HG03575 (cell line): ENCODE data around the gene CBX5.
"Not testable (repeated sequence)": the region's sequence is repeated elsewhere in the genome, so short reads cannot be mapped to it uniquely, and the experiment has no call there.

Source experiments
- ATAC-seq: cut with Tn5 transposase; IDR thresholded peaks from one replicate; pipeline ENCODE4 v1.9.1; 2021; ENCODE audit not compliant: unreplicated experiment, insufficient number of reproducible peaks, low FRiP score; ENCODE audit errors: extremely low read depth

Gene CBX5

DNA sequence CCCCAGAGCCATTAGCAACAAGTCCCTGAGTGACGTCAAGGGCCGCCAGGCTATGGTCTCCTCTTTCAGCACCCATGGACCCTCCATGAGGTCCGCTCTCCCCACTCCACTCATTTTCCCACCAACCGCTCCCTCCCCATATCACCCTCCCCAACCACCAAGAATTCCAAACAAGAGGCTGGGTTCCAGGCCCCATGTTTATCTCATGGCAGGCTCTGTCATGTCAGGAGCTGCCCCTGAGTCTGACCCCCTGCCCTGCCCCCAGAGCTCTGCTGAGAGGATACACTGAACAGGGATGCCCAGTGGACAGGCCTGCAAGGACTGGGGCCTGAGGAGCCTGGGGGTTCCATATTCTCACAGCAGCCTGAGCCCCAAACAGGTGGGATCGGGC, 69.5 kb downstream of the CBX5 start:
- ATAC-seq: no peak

GRCh38 chr12:54208591-54208990, 71.3 kb downstream of the CBX5 start:
- no peak for ATAC-seq

- no peak for ATAC-seq
Observed at GRCh38 chr12:54207539-54208294, 72.2 kb downstream of the CBX5 start.

DNA sequence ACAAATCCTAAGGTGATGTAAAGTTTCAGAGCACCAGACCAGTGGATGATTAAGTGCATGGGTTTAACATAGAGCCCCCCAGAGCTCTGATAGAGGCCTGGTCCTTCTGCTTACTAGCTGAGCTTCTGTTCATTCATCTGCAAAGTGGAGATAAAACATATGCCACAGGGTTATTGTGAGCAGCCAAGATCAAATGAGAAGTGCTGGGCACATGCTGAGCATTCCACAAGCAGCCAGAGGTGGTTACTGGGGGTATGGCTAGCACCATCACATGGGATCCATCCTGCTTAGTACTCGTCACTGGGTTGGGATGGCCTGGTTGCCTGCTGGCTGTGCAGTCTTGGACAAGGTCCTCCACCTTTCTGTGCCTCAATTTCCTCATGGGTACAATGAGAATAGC, 73.1 kb downstream of the CBX5 start:
- ATAC-seq: no peak

DNA sequence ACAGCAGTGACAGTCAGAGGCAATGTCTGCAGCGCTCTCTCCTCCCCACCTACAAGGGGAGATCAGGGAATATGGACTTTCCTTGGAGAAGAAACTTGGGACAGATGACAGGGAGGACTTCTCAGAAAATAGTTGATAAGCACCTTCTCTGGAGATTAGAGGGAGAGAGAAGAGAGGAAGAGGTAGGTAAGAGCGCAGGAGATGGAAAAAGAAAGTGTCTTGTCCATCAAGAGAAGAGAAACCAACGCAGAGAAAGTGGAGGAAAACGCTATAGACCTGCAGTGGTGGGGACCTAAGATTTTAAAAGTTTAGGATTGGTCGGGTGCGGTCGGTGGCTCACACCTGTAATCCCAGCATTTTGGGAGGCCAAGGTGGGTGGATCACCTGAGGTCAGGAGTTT, 75.6 kb downstream of the CBX5 start:
- no peak for ATAC-seq

DNA sequence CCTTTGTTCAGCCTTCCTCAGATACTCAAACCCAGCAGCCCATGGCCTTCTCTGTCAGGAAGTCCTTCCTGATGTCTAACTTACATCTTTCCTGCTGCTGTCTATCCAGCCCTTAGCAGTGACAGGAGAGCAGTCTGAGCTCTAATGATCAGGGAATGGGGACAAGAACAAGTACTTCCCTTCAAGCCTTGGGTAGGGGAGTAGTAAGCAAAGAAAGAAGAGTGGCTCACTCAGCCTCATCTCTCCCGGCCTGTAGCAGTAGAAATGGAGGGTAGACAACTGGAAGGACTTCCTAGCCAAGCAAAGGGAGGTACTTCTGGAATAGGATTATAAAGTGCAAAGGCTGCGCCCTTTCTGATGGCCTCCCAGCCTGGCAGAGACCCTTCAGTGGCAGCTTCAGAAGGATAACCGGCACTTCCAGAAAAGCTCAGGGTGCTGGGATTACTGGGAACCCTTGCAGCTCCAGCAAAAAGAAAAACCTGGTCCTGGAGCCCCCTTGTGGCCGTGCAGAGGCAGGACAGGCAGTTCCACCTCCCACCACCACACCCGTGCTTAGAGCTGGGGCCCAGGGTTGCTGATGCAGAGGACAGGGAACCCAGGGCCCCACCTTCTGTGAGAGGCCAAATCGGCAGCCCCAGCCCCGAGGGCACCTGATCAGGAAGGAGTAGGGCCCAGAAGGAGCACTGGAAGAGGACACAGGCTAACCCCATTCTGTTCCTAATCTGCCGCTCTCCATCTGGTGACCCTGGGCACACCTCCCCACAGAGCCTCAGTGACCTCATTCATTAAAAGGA, 78.7 kb downstream of the CBX5 start:
- ATAC-seq: no peak

DNA sequence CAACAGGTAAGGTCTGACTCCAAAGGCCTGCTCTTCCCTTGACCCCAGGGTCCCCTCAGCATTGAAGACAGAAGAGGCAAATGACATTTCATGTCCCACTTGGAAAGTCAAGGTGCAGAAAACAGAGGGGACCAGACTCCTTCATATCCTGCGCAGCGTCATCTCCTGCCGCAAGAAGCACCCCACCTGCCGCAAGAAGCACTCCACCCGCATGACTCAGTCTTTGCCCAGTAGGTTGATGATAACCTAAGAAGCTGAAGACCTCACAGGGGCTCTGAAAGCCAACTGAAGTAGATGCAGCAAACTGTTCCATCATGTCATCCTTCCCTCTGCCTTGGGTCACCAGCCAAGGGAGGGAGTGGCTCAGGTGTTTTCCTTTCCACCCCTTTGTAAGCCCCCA, 79.5 kb downstream of the CBX5 start:
- ATAC-seq: no peak

DNA sequence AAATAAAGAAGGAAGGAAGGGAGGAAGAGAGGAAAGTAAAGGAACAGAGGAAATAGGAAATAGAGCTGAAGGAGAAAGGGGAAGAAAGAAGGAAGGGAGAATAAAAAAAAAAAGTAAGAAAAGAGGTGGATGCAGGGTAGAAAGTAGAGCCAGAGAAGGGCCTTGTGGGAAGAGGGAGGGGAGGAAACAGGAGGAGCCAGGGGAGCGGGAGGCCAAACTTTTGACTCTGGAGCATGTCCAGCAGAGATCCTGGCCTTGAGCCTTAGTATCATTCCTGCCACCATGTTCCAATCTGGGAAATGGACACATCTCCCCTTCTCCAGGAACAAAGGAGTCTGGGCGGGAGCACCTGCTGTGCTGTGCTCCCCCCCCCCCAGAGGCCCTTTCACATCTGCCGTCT, 80.0 kb downstream of the CBX5 start:
- no peak for ATAC-seq

DNA sequence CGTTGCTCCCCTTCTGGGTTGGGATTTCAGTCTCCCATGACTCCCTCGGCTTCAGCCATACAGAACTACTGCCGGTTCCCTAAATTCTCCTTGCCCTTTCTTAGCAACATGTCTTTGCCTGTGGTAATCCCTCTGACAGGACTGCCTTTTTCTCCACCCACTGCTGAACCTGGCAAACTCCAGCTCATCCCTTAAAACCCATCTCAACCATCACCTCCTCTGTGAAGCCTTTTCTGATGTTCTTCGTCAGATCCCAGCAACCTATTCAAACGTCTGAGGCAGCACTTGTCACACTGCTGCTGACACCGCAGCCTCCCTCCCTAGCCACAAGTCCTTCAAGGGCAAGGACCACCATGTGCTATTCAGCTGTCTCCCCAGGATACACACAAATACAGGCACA, 80.9 kb downstream of the CBX5 start:
- no peak for ATAC-seq

GRCh38 chr12:54197431-54197909, 82.5 kb downstream of the CBX5 start:
- no peak for ATAC-seq

DNA sequence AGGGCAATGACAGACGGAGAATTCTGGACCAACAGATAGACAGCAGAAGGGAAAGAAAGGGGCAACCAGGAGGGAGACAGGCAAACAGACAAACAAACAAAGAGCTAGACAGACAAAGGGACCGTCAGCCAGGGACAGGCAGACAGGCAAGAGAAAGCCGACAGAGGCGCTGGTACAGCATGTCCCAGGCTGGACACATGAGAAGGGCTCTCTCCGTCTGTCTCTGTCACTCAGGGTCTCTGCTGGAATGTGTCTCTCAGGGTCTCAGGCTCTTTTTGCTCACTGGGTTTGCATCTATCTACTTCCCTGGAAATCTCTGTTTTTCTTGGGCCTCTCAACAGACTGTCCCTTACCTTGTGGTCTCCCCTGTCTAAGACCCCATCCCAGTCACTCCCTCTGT, 82.9 kb downstream of the CBX5 start:
- ATAC-seq: no peak

DNA sequence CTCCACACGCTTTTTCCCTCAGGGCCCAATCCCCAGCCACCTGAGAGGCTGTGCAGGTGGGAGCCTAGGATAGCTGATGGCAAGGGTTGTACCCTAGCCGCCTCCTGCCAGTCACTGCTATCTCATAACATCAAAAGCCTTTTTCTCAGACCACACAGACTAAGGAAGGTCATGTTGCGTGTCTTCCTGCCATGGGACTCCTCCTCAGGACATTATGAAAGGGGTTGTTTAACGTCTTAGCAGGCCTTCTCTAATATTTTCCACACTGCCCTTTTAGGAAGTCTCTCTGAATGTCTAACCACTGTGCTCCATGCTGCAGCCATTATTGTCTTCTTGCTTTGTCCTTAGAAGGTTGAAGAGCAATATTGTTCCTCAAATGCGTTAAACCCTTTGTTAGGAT, 83.5 kb downstream of the CBX5 start:
- ATAC-seq: no peak

DNA sequence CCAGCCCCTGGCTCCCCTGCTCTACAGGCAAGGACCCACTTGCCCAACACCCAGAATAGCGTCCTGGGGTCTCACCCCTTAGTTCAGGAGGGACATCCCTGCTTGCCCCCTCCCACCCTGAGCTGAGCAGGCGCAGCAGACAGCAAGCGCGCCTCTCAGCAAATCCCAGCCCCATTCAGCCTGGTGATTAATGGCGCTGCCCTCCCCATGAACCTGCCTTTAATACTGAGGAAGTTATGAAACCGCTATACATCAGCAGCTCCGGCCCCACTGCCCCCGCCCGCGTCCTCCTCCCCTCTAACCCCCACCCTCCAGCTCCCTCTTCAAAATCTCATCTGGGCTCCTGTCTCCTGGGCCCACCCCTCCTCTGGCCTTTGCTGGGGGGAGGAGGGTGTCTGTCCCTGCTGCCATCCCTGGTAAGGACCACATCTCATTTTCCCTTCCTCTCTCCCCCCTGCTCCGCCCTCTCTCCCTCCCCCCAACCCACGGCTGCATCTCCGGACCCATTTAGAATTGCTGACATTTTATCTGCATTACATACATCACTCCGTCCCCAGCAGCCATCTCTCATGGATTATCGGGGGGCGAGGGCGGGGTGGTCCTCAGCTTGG, 84.1 kb downstream of the CBX5 start:
- ATAC-seq: no peak

GRCh38 chr12:54195080-54195736, 84.7 kb downstream of the CBX5 start:
- ATAC-seq: no peak

- not testable (repeated sequence) for ATAC-seq
Observed at GRCh38 chr12:54194611-54195010, 85.3 kb downstream of the CBX5 start.

GRCh38 chr12:54193434-54193833, 86.5 kb downstream of the CBX5 start:
- no peak for ATAC-seq

GRCh38 chr12:54191550-54192022, 88.3 kb downstream of the CBX5 start:
- no peak for ATAC-seq

- ATAC-seq: no peak
Observed at GRCh38 chr12:54191126-54191525, 88.8 kb downstream of the CBX5 start.

GRCh38 chr12:54189198-54189539, 90.8 kb downstream of the CBX5 start:
- ATAC-seq: no peak
